ENCODE data around the gene NOC3L.
A peak's percentile ranks its signal among the peaks of the same experiment; 100 is the strongest.
"Not testable (repeated sequence)": the region's sequence is repeated elsewhere in the genome, so short reads cannot be mapped to it uniquely, and the experiment has no call there.

NOC3L gene, protein sequence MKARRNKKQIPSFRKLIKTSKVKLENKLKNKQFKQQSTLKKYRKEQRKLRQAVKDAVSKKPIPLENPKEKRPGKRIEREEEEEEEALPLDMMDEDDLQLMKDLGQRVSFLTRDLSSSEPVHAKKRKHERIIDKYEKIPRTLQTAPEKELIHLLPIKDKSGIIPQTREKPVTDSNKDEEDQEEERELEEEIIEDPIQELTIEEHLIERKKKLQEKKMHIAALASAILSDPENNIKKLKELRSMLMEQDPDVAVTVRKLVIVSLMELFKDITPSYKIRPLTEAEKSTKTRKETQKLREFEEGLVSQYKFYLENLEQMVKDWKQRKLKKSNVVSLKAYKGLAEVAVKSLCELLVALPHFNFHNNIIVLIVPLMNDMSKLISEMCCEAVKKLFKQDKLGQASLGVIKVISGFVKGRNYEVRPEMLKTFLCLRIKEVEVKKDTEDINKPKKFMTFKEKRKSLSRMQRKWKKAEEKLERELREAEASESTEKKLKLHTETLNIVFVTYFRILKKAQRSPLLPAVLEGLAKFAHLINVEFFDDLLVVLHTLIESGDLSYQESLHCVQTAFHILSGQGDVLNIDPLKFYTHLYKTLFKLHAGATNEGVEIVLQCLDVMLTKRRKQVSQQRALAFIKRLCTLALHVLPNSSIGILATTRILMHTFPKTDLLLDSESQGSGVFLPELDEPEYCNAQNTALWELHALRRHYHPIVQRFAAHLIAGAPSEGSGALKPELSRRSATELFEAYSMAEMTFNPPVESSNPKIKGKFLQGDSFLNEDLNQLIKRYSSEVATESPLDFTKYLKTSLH

GRCh38 chr10:94362360-94363250, at the start of gene NOC3L:
NOC3L (minus strand) TSS chr10:94362939; CDS start chr10:94362838, 101 bp downstream.
- DNase-seq = peak; percentile 97

DNA sequence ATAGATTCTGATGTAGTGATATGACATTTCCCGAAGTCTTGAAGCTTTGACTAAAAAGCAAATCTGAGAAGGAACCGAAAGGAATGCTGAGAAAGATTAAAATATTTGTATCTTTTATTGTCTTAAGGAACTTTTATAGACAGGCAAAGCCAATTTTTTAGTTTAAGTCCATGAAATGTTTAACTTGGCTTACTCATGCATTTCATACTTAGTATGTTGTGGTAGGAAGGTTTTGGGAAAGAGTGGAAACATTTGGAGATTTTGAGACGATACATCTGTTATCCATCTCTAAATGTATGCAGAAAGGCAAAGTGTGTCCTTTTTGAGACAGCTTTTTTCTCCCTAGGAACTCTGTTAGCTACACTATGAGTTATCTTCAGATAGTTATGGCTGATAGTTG, 49.7 kb upstream of the NOC3L start:
- DNase-seq = no peak

DNA sequence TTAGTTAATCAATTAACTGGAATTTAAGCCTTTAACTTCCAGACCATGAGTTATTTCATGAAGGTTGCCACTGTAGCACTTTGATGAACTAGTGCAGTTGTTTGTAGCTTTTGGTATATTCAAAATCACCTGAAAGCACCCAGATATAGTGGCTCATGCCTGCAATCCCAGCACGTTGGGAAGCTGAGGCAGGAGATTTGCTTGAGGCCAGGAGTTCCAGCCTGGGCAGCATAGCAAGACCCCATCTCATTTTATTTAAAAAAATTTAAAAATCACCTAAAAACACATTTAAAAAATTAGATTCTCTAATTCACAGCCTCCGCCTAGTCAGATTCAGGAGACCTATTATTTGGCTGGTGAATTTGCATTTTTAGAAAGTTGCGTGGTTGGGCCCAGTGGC, 48.6 kb upstream of the NOC3L start:
- no peak for DNase-seq

GRCh38 chr10:94409021-94409657, 46.4 kb upstream of the NOC3L start:
- DNase-seq = no peak

DNA sequence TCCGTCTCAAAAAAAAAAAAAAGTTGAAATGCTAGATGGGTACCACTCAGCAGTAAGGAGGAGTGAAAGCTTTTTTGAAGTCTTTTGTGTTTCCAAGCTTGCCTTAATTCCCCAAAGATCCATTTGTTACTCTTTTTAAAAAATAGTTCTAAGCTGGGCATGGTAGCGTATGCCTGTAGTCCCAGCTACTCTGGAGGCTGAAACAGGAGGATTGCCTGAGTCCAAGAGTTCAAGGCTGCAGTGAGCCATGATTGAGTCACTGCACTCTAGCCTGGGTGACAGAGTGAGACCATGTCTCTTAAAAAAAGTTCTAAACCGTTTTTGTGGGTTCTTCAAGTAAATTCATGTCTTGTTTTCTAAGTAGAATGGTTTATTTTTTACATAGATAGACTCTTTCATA, 44.9 kb upstream of the NOC3L start:
- no peak for DNase-seq

- DNase-seq = no peak
These were observed 42.7 kb upstream of the NOC3L start for GRCh38 chr10:94405406-94405805.

DNA sequence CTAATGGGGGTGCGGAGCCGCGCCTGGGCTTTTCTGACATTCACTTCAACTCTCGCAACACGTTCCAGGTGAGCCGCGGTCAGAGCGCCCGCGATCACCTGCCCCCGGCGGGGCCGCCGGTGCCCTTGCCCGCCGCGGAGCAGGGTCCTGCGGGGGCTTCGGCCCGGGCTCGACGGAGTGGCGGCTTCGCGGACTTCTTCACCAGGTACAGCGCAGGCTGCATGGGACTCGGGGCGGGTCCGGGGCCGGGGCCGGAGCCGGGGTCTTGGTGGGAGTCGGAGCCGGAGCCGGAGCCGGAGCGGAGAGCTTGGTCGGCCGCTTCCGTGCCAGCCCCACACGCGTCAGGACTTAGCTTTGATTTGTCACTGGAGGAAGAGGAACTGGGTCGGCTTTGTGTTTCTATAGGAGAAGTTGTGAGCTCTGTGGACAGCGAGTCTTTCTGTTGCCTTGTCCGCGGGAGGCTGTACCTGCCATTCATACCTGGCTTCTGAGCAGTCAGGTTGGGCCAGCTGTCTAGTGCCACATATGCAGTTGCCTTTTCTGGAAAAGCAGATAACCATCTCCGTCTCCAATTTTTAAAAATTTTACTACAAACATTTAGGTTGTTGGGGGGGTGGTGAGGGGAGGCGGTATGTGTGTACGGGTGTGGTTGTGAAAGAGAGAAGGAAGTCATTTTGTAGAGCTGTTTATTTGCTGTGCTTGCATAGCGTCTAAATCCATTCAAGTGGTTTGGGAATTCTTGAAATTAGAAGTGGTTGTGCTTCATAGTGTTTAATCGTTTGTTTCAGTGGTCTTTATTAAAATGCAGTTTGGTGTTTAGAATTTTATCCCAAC, 40.9 kb upstream of the NOC3L start:
- DNase-seq = peak; percentile 91

- peak; percentile 48 for DNase-seq
These were observed 40.2 kb upstream of the NOC3L start for GRCh38 chr10:94402843-94403379.

- DNase-seq = peak; percentile 97
These were observed 39.6 kb upstream of the NOC3L start, which contains the start of gene TBC1D12 for GRCh38 chr10:94402204-94402842. TBC1D12 (plus strand) TSS chr10:94402541; CDS start chr10:94402614, 73 bp downstream.

- DNase-seq = no peak
These were observed 36.0 kb upstream of the NOC3L start for GRCh38 chr10:94398762-94399161.

- DNase-seq = no peak
These were observed 35.0 kb upstream of the NOC3L start for GRCh38 chr10:94397549-94398370.

- DNase-seq = not testable (repeated sequence)
These were observed 29.4 kb upstream of the NOC3L start for GRCh38 chr10:94392117-94392516.

GRCh38 chr10:94385733-94386132, 23.0 kb upstream of the NOC3L start:
- not testable (repeated sequence) for DNase-seq

GRCh38 chr10:94383530-94383929, 20.8 kb upstream of the NOC3L start:
- peak; percentile 49 for DNase-seq

- no peak for DNase-seq
These were observed 14.1 kb upstream of the NOC3L start for GRCh38 chr10:94376865-94377264.

GRCh38 chr10:94375374-94375773, 12.6 kb upstream of the NOC3L start:
- no peak for DNase-seq

DNA sequence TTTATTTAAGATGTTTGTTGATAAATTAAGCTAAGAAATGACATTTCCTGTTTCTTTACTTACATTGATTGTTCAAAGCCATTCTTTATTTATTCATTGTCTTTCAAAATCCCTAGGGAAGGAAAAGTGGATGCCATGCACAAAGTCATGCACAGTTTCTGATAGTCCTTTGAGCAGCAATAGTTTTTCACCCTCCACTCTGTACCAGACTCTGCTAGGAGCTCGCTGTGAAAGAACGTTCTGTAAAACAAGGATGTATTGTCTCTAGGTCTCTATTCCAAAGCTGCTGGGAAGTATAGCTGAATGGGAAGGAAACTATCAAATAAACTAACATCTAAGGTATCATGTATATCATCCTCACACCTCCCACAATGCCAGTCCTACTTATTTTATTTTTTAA, 7.8 kb upstream of the NOC3L start:
- DNase-seq = no peak

GRCh38 chr10:94366382-94366781, 3.6 kb upstream of the NOC3L start:
- no peak for DNase-seq

DNA sequence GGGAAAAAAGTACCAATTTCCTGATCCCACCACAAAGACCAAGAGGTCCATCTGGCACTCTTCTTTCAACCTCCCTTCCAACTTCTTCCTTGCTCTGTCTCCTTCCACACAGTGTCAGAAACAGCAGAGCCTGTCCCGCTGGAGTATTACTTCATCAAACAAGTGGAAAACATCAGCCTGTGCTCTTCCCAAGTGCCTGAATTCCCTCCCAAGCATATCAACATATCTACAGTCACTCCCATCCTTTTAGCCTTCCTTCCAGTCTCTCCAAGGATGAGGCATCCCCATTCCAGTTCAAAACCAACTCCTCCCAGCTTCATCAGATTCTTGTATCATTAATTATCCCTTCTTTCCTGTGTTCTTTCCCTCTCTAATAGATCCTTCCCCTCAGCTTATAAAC, 1.7 kb upstream of the NOC3L start:
- DNase-seq = no peak

DNA sequence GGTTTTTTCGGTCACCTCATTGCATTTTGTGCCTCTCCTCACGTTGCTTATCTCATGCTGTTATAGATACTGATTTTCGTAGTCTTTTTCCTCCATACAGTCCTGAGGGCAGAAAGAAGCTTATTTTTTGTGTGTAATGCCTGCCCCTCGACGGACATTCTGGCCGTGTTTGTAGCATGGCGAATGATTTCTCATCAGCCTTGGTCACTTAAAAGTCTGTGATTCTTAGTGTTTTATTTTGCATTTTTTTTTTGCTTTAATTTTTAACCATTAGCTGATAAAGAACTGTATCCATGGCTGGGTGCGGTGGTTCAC, 469 bp upstream of the NOC3L start:
- no peak for DNase-seq
